HFF-Myc (cell line): ENCODE measurements around the gene YPEL2.

Experiments used
- DNase-seq: peaks from one replicate; pipeline ENCODE4 v3.0.0-alpha.2; 2011; ENCODE audit warnings: low read depth; ENCODE audit errors: extremely low read depth
- H3K4me3 ChIP-seq: replicated peaks from 2 replicates; pipeline ENCODE4 v1.5.1; 2011; ENCODE audit warnings: low read depth, mild to moderate bottlenecking, control low read depth, low read length
- CTCF ChIP-seq: IDR thresholded peaks from 2 replicates; pipeline ENCODE4 v1.5.1; 2012; ENCODE audit warnings: mild to moderate bottlenecking, low read depth, low read length, control low read depth; ENCODE audit errors: missing control alignments

YPEL2 gene

GRCh38 chr17:59296190-59296589 lies 35.3 kb upstream of the YPEL2 start:
- TF ChIP-seq CTCF = no peak
- H3K4me3 ChIP-seq = no peak overlapping the region
- DNase-seq = no peak

- DNase-seq = no peak
- TF ChIP-seq CTCF = no peak
- H3K4me3 ChIP-seq = no peak overlapping the region
Observed at GRCh38 chr17:59298521-59298920, 32.9 kb upstream of the YPEL2 start.

- no peak for TF ChIP-seq CTCF
- H3K4me3 ChIP-seq = no peak overlapping the region
- no peak for DNase-seq
Observed at GRCh38 chr17:59299400-59300092, 31.9 kb upstream of the YPEL2 start.

- no peak overlapping the region for H3K4me3 ChIP-seq
- no peak for DNase-seq
- no peak for TF ChIP-seq CTCF
Observed at GRCh38 chr17:59300941-59301340, 30.5 kb upstream of the YPEL2 start.

GRCh38 chr17:59304811-59305210 lies 26.6 kb upstream of the YPEL2 start:
- DNase-seq = no peak
- TF ChIP-seq CTCF = no peak
- no peak overlapping the region for H3K4me3 ChIP-seq

GRCh38 chr17:59310263-59310920 lies 21.1 kb upstream of the YPEL2 start:
- DNase-seq = no peak
- H3K4me3 ChIP-seq = no peak overlapping the region
- TF ChIP-seq CTCF = no peak
